Panc1 (cell line): ENCODE results near the gene LRP1B.

ENCODE experiments used
- POLR2AphosphoS5 ChIP-seq: IDR thresholded peaks from 2 replicates; pipeline ENCODE4 v1.6.1; 2012; ENCODE audit warnings: mild to moderate bottlenecking, low read depth, low read length, moderate library complexity
- TF ChIP-seq, protein P1 (sequence below): fragments of 450-650 bp; IDR thresholded peaks from 2 replicates; pipeline ENCODE4 v1.5.1; 2017; ENCODE audit warnings: mild to moderate bottlenecking

DNA sequence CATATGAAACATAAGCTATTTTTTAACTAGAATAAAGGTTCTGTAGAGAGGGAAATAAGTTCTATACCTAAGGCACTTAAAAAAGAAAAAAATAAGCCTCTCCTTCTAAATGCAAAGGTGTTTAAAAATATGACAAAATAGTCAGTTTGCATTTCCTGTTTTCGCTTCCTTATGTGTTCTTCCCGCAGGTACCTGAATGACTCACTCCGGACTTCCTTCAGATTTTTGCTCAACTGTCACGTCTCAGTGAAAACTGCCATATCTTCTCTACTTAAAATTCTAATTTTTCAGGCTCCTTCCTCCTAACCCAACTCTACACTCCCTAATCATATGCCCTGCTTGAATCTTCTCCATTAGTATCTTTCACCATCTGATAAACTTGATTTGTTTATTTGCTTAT is 1333.1 kb downstream of the LRP1B start:
- TF ChIP-seq POLR2AphosphoS5 = no peak
- TF ChIP-seq, protein P1, sequence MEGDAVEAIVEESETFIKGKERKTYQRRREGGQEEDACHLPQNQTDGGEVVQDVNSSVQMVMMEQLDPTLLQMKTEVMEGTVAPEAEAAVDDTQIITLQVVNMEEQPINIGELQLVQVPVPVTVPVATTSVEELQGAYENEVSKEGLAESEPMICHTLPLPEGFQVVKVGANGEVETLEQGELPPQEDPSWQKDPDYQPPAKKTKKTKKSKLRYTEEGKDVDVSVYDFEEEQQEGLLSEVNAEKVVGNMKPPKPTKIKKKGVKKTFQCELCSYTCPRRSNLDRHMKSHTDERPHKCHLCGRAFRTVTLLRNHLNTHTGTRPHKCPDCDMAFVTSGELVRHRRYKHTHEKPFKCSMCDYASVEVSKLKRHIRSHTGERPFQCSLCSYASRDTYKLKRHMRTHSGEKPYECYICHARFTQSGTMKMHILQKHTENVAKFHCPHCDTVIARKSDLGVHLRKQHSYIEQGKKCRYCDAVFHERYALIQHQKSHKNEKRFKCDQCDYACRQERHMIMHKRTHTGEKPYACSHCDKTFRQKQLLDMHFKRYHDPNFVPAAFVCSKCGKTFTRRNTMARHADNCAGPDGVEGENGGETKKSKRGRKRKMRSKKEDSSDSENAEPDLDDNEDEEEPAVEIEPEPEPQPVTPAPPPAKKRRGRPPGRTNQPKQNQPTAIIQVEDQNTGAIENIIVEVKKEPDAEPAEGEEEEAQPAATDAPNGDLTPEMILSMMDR = no peak
